22Rv1 (cell line): ENCODE measurements around the gene C13orf42.

ENCODE experiments used
- H3K27ac ChIP-seq: fragments of 450-650 bp; 2 replicates; pipeline ENCODE4 v1.5.1; 2017
- ZFX ChIP-seq: fragments of 450-650 bp; IDR thresholded peaks from 2 replicates; pipeline ENCODE4 v1.6.1; 2017; ENCODE audit warnings: antibody characterized with exemption, borderline replicate concordance
- TF ChIP-seq, protein P1 (sequence below): fragments of 450-650 bp; IDR thresholded peaks from 2 replicates; pipeline ENCODE4 v1.5.1; 2017; ENCODE audit warnings: mild to moderate bottlenecking

The C13orf42 gene

DNA sequence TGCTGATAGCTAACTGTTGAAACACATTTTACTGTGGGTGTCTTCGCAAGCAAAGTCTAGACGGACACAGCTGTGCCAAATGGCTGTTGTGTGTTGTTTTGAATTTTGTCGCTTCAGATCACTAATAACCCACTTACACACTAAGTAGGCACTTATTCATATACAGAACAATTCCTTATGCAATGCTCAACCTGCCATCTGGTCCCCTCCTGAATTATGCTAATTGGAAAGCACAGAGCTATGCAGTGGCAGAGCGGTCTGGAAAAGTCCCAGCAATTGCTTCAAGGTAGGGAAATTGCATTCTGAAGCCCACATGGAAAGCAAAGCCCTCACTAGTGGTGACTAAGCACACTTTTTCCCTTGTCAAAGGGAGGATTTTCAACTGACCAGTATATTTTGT, 69.9 kb downstream of the C13orf42 start:
- no peak overlapping the region for H3K27ac ChIP-seq
- TF ChIP-seq, protein P1, sequence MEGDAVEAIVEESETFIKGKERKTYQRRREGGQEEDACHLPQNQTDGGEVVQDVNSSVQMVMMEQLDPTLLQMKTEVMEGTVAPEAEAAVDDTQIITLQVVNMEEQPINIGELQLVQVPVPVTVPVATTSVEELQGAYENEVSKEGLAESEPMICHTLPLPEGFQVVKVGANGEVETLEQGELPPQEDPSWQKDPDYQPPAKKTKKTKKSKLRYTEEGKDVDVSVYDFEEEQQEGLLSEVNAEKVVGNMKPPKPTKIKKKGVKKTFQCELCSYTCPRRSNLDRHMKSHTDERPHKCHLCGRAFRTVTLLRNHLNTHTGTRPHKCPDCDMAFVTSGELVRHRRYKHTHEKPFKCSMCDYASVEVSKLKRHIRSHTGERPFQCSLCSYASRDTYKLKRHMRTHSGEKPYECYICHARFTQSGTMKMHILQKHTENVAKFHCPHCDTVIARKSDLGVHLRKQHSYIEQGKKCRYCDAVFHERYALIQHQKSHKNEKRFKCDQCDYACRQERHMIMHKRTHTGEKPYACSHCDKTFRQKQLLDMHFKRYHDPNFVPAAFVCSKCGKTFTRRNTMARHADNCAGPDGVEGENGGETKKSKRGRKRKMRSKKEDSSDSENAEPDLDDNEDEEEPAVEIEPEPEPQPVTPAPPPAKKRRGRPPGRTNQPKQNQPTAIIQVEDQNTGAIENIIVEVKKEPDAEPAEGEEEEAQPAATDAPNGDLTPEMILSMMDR = no peak
- no peak for TF ChIP-seq ZFX

DNA sequence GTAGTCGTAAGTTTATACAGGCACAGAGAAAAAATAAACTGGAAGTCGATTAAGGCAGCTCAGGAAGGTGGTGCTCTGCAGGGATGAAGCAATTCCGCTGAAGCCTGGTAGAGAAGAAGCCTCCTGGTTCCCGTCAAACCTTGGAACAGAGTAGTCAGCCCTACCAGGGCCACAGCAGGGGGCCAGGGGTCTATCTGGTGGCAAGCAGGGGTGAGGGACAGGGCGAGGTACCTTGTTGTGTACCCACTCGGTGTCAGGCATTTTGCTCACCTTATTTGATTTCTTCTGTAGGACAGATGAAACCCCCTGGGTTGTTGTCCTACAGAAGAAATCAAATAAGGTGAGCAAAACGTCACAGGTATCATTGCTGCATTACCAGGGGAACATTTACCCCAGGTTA, 70.6 kb downstream of the C13orf42 start:
- TF ChIP-seq, protein P1 = no peak
- no peak overlapping the region for H3K27ac ChIP-seq

DNA sequence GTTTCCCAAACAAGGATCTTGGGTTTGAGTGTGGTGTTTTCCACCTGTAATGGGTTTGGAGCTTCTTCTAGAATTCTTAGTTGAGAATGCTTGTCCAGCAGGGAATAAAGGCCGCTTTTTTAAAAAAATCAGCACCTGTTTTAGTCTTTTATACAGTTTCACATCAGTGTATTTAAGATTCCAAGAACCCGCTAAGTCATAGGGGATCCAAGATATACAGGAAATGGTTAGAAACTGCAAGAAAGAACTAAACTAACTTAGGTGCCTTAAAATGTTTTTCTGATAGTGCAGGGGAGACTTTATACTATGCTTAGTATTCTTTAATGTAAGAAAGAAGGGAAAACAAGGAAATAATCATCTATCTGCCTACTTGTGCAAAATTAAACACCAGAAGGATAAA, 74.7 kb downstream of the C13orf42 start:
- TF ChIP-seq ZFX = no peak
- TF ChIP-seq, protein P1 = no peak

DNA sequence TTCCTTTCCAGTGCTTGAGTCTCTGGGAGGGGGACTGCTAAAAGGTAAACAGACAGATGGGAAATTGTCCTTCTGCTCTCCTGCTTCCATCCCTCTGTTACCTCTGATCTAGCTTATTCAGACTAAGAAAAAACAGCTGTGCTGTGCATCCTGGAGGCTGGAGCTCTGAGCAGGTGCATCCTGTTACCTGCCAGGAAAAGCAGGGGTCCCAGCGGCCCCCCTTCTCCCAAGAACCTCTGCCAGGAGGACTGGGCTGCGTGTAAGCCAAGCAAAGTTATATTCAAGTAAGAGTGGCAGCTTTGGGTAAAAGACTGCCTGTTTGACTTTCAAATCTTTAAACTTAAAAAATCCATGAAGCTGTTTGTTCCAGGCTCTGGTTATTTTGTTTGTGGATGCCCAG, 75.1 kb downstream of the C13orf42 start:
- H3K27ac ChIP-seq = no peak overlapping the region; the same call in 1 of the 2 replicates
- TF ChIP-seq, protein P1 = no peak
- no peak for TF ChIP-seq ZFX

More for the DNA sequence above, 74.7 kb downstream of the C13orf42 start:
- no peak overlapping the region for H3K27ac ChIP-seq

DNA sequence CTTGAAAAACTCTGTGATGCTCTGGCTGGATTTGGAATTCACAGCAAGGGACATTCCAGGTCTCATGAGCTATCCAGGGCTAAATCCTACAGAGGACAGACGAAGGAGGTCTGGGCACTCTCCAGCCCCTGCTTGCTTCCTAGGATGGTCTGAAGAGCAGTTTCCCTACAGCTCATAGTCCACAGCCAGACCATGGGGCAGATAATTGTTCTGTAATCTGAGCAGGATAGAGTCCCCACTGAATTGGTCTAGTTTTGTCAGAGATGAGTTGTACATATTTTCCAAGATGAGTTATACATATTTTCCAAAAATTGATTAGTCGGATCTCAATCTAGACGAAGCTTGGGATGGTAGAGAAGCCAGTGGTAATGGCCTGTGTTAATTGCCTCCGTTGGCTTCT, 75.6 kb downstream of the C13orf42 start:
- TF ChIP-seq, protein P1 = no peak
- peak overlapping the region; percentile 53 for H3K27ac ChIP-seq

DNA sequence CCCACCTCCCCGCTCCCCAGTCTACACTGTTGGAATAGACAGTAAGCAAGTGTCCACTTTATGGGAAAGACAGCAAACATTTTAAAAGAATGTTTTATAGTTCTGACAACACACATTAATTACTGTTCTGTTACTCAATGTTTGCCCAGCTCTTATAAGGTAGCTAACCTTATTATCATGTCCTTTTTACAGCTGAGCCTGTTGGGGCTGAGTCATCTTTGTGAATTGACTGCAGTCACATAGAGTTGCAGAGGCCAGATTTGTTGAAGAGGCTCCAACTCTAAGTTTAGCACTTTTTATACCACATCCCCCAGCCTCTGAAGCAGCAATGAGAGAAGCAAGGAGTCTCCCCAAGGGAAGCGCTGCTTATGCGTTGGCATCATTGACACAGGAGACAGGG, 76.2 kb downstream of the C13orf42 start:
- TF ChIP-seq ZFX = no peak
- TF ChIP-seq, protein P1 = no peak
- peak overlapping the region; percentile 53 for H3K27ac ChIP-seq

DNA sequence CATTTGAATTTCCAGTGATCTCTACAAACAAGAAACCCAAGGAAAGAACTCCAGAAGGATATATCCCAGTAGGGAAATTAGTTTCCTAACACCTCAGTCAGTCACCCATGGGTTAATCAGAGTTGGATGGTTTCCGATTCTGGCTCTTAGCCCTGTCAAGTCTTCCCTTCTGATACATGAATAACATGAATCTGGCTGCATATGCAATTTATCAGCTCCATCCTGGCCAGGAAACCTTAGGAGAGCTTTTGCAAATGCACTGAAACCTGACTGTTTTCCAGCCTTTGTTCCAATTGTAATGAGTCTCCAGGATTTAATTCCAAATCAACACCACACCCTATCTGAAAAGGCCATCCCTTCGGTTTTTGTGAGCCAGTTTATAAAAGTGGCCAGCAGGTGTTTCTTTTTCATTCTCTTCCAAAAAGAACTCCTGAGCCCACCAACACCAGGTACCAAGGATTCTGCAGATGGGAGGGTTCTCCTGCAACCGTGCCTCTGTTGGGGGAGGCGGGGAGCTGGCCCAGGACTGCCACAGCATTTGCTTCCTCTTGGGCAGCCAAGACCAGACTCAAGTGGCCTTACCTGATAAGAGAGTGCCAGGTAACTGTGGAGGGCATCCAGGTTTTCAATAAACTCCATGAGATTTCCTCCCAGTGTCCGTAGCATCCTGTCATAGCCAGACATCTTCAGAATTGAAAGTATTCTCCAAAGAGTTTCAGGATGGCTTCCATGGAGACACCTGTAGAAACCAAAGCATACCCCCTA, 77.5 kb downstream of the C13orf42 start:
- TF ChIP-seq ZFX = no peak
- TF ChIP-seq, protein P1 = no peak
- H3K27ac ChIP-seq = no peak overlapping the region
